Measurements from ENCODE around the gene PBRM1.

Gene PBRM1

GRCh38 chr3:52557011-52557960 is 128.4 kb downstream of the PBRM1 start:
- Histone ChIP-seq H3K4me2 (ENCODE audit: low read length) (no peak overlapping the region), H3K9me3 (replicated peaks; ENCODE audit: low read length) (no peaks in the 10 kb centered on the region), H3K36me3 (ENCODE audit: insufficient read depth, low read length) (peaks cover 78% of the 10 kb centered on the region), H3K4me1 (ENCODE audit: control insufficient read depth, insufficient read depth, low read length) (no peaks in the 10 kb centered on the region), H3K4me3 (ENCODE audit: low read length) (no peak overlapping the region), H3K27me3 (ENCODE audit: control insufficient read depth, insufficient read depth, low read length) (no peaks in the 10 kb centered on the region), H3K9ac (ENCODE audit: low read depth, low read length) (no peak overlapping the region)

GRCh38 chr3:52555056-52555455 is 130.7 kb downstream of the PBRM1 start:
- Histone ChIP-seq H3K36me3 (ENCODE audit: insufficient read depth, low read length) (peaks cover 81% of the 10 kb centered on the region), H3K4me2 (ENCODE audit: low read length) (no peak overlapping the region)

GRCh38 chr3:52554026-52554755 is 131.5 kb downstream of the PBRM1 start:
- Histone ChIP-seq H3K27me3 (ENCODE audit: control insufficient read depth, insufficient read depth, low read length) (no peaks in the 10 kb centered on the region), H3K4me2 (ENCODE audit: low read length) (no peak overlapping the region), H3K36me3 (ENCODE audit: insufficient read depth, low read length) (peaks cover 80% of the 10 kb centered on the region), H3K4me3 (ENCODE audit: low read length) (no peak overlapping the region), H3K9me3 (replicated peaks; ENCODE audit: low read length) (no peaks in the 10 kb centered on the region), H3K4me1 (ENCODE audit: control insufficient read depth, insufficient read depth, low read length) (no peaks in the 10 kb centered on the region), H3K9ac (ENCODE audit: low read depth, low read length) (no peak overlapping the region)

More at GRCh38 chr3:52555056-52555455, 130.7 kb downstream of the PBRM1 start:
- no peaks in the 10 kb centered on the region for H3K4me1 ChIP-seq (ENCODE audit: control insufficient read depth, insufficient read depth, low read length)
- no peaks in the 10 kb centered on the region for H3K27me3 ChIP-seq (ENCODE audit: control insufficient read depth, insufficient read depth, low read length)
- H3K4me3 ChIP-seq (ENCODE audit: low read length) = no peak overlapping the region
- no peak overlapping the region for H3K9ac ChIP-seq (ENCODE audit: low read depth, low read length)
- no peaks in the 10 kb centered on the region for H3K9me3 ChIP-seq (replicated peaks; ENCODE audit: low read length)

GRCh38 chr3:52552089-52552488 is 133.6 kb downstream of the PBRM1 start:
- Histone ChIP-seq H3K9ac (ENCODE audit: low read depth, low read length) (no peak overlapping the region), H3K36me3 (ENCODE audit: insufficient read depth, low read length) (peaks cover 75% of the 10 kb centered on the region), H3K4me3 (ENCODE audit: low read length) (no peak overlapping the region), H3K4me1 (ENCODE audit: control insufficient read depth, insufficient read depth, low read length) (no peaks in the 10 kb centered on the region), H3K27me3 (ENCODE audit: control insufficient read depth, insufficient read depth, low read length) (no peaks in the 10 kb centered on the region), H3K4me2 (ENCODE audit: low read length) (no peak overlapping the region), H3K9me3 (replicated peaks; ENCODE audit: low read length) (no peaks in the 10 kb centered on the region)

GRCh38 chr3:52551118-52551517 is 134.6 kb downstream of the PBRM1 start:
- no peaks in the 10 kb centered on the region for H3K9me3 ChIP-seq (replicated peaks; ENCODE audit: low read length)
- H3K4me2 ChIP-seq (ENCODE audit: low read length) = no peak overlapping the region
- no peaks in the 10 kb centered on the region for H3K27me3 ChIP-seq (ENCODE audit: control insufficient read depth, insufficient read depth, low read length)
- H3K4me1 ChIP-seq (ENCODE audit: control insufficient read depth, insufficient read depth, low read length) = peaks cover 6% of the 10 kb centered on the region
- peaks cover 70% of the 10 kb centered on the region for H3K36me3 ChIP-seq (ENCODE audit: insufficient read depth, low read length)
- no peak overlapping the region for H3K9ac ChIP-seq (ENCODE audit: low read depth, low read length)
- H3K4me3 ChIP-seq (ENCODE audit: low read length) = no peak overlapping the region

- Histone ChIP-seq H3K4me2 (ENCODE audit: low read length) (no peak overlapping the region), H3K36me3 (ENCODE audit: insufficient read depth, low read length) (peaks cover 62% of the 10 kb centered on the region), H3K4me1 (ENCODE audit: control insufficient read depth, insufficient read depth, low read length) (peaks cover 10% of the 10 kb centered on the region), H3K9ac (ENCODE audit: low read depth, low read length) (no peak overlapping the region), H3K27me3 (ENCODE audit: control insufficient read depth, insufficient read depth, low read length) (no peaks in the 10 kb centered on the region), H3K9me3 (replicated peaks; ENCODE audit: low read length) (no peaks in the 10 kb centered on the region), H3K4me3 (ENCODE audit: low read length) (no peak overlapping the region)
These were observed 138.6 kb downstream of the PBRM1 start for GRCh38 chr3:52547143-52547542.

GRCh38 chr3:52546111-52546901 is 139.4 kb downstream of the PBRM1 start:
- no peak overlapping the region for H3K4me3 ChIP-seq (ENCODE audit: low read length)
- H3K9ac ChIP-seq (ENCODE audit: low read depth, low read length) = peak overlapping the region; percentile 47
- no peaks in the 10 kb centered on the region for H3K9me3 ChIP-seq (replicated peaks; ENCODE audit: low read length)
- H3K36me3 ChIP-seq (ENCODE audit: insufficient read depth, low read length) = peaks cover 61% of the 10 kb centered on the region
- H3K4me1 ChIP-seq (ENCODE audit: control insufficient read depth, insufficient read depth, low read length) = peaks cover 10% of the 10 kb centered on the region
- no peaks in the 10 kb centered on the region for H3K27me3 ChIP-seq (ENCODE audit: control insufficient read depth, insufficient read depth, low read length)
- H3K4me2 ChIP-seq (ENCODE audit: low read length) = no peak overlapping the region

- H3K4me2 ChIP-seq (ENCODE audit: low read length) = no peak overlapping the region
- no peaks in the 10 kb centered on the region for H3K27me3 ChIP-seq (ENCODE audit: control insufficient read depth, insufficient read depth, low read length)
- no peak overlapping the region for H3K4me3 ChIP-seq (ENCODE audit: low read length)
- H3K9ac ChIP-seq (ENCODE audit: low read depth, low read length) = no peak overlapping the region
- H3K36me3 ChIP-seq (ENCODE audit: insufficient read depth, low read length) = peaks cover 59% of the 10 kb centered on the region
- no peaks in the 10 kb centered on the region for H3K9me3 ChIP-seq (replicated peaks; ENCODE audit: low read length)
- H3K4me1 ChIP-seq (ENCODE audit: control insufficient read depth, insufficient read depth, low read length) = peaks cover 10% of the 10 kb centered on the region
These were observed 140.8 kb downstream of the PBRM1 start for GRCh38 chr3:52544937-52545336.

GRCh38 chr3:52541050-52541449 is 144.7 kb downstream of the PBRM1 start:
- Histone ChIP-seq H3K36me3 (ENCODE audit: insufficient read depth, low read length) (peaks cover 42% of the 10 kb centered on the region), H3K4me1 (ENCODE audit: control insufficient read depth, insufficient read depth, low read length) (peaks cover 23% of the 10 kb centered on the region), H3K4me3 (ENCODE audit: low read length) (no peak overlapping the region), H3K4me2 (ENCODE audit: low read length) (no peak overlapping the region), H3K9ac (ENCODE audit: low read depth, low read length) (no peak overlapping the region), H3K9me3 (replicated peaks; ENCODE audit: low read length) (no peaks in the 10 kb centered on the region), H3K27me3 (ENCODE audit: control insufficient read depth, insufficient read depth, low read length) (no peaks in the 10 kb centered on the region)

- Histone ChIP-seq H3K4me2 (ENCODE audit: low read length) (peak overlapping the region; percentile 60), H3K9ac (ENCODE audit: low read depth, low read length) (no peak overlapping the region), H3K4me1 (ENCODE audit: control insufficient read depth, insufficient read depth, low read length) (peaks cover 34% of the 10 kb centered on the region), H3K4me3 (ENCODE audit: low read length) (no peak overlapping the region), H3K27me3 (ENCODE audit: control insufficient read depth, insufficient read depth, low read length) (no peaks in the 10 kb centered on the region), H3K36me3 (ENCODE audit: insufficient read depth, low read length) (peaks cover 23% of the 10 kb centered on the region), H3K9me3 (replicated peaks; ENCODE audit: low read length) (no peaks in the 10 kb centered on the region)
These were observed 146.6 kb downstream of the PBRM1 start for GRCh38 chr3:52539010-52539653.
